ENCODE results near the gene C6orf89. TPM values are rescaled to one million over a fixed set of nuclear protein-coding genes. Genes with fewer than 3 reads are reported as not detected.
"Not testable (repeated sequence)": the region's sequence is repeated elsewhere in the genome, so short reads cannot be mapped to it uniquely, and the experiment has no call there.

The C6orf89 gene
- total RNA-seq, 4 donors from 2014 or later: 18.6 to 34.9 (median 23.1) TPM

DNA sequence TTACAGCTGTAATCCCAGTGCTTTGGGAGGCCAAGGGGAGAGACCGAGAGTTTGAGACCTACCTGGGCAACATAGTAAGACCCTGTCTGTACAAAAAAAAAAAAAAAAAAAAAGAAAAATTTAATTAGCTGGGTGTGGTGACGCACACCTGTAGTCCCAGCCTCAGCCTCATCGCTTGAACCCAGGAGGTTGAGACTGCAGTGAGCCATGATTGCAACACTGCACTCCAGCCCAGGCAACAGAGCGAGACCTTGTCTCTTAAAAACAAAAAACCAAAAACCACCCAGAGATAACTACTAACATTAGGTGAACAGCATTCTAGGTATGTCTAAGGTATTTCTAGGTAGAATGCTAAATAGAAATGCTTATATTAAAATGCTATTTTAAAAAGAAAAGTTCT is 47.8 kb downstream of the C6orf89 start:
- 81 to 96% methylated on average over 4 of the region's 4 CpGs for WGBS, 2 donors
- no peaks in the 10 kb centered on the region for H3K36me3 ChIP-seq
- TF ChIP-seq POLR2A (IDR thresholded peaks at IDR 0.05) (no peak), CTCF (IDR thresholded peaks at IDR 0.05) (no peak)
- peaks cover 0 to 16% (median 0%) of the 10 kb centered on the region in 3 donors for H3K4me1 ChIP-seq
- intact Hi-C loops (cut with DNase I): no loop called here
- DNase-seq: no peak
- no peaks in the 10 kb centered on the region for H3K9me3 ChIP-seq
- no peak overlapping the region for H3K4me3 ChIP-seq
- no peak overlapping the region for H3K27ac ChIP-seq
- H3K27me3 ChIP-seq: no peaks in the 10 kb centered on the region

DNA sequence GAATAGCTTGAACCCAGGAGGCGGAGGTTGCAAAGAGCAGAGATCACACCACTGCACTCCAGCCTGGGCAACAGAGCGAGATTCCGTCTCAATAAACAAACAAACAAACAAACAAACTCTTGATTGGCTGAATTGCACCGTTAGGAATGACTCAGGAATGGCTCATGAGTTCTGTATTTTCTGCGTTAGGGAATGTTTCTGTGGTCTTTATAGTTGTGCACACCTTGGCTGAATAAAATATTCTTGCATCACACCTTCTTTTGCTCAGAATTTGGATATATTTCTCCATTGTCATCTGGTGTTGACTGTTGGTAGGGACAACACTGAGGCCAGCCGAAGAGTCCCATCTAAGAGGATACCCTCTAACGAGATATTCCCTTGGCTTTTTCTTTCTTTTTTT is 49.1 kb downstream of the C6orf89 start:
- no peak overlapping the region for H3K4me3 ChIP-seq
- H3K4me1 ChIP-seq: peaks cover 0 to 4% (median 0%) of the 10 kb centered on the region in 3 donors
- intact Hi-C loops (cut with DNase I): no loop called here
- WGBS, 2 donors: 68 to 81% methylated on average over 7 of the region's 7 CpGs
- DNase-seq: no peak
- TF ChIP-seq POLR2A (IDR thresholded peaks at IDR 0.05): no peak
- TF ChIP-seq CTCF (IDR thresholded peaks at IDR 0.05): no peak
- H3K36me3 ChIP-seq: no peaks in the 10 kb centered on the region
- no peaks in the 10 kb centered on the region for H3K9me3 ChIP-seq
- peaks cover 0 to 6% (median 0%) of the 10 kb centered on the region in 4 donors for H3K27me3 ChIP-seq
- H3K27ac ChIP-seq: no peak overlapping the region

- no peak for DNase-seq
- no peak overlapping the region for H3K27ac ChIP-seq
- TF ChIP-seq CTCF (IDR thresholded peaks at IDR 0.05) (no peak), POLR2A (IDR thresholded peaks at IDR 0.05) (no peak)
- intact Hi-C loops (cut with DNase I): no loop called here
- 94 to 96% methylated on average over 3 to 5 of the region's 5 CpGs for WGBS, 2 donors
- peaks cover 0 to 8% (median 0%) of the 10 kb centered on the region in 4 donors for H3K27me3 ChIP-seq
- H3K4me3 ChIP-seq: no peak overlapping the region
- H3K36me3 ChIP-seq: no peaks in the 10 kb centered on the region
- no peaks in the 10 kb centered on the region for H3K9me3 ChIP-seq
- H3K4me1 ChIP-seq: no peaks in the 10 kb centered on the region
Observed at GRCh38 chr6:36936824-36937223, 51.1 kb downstream of the C6orf89 start.

DNA sequence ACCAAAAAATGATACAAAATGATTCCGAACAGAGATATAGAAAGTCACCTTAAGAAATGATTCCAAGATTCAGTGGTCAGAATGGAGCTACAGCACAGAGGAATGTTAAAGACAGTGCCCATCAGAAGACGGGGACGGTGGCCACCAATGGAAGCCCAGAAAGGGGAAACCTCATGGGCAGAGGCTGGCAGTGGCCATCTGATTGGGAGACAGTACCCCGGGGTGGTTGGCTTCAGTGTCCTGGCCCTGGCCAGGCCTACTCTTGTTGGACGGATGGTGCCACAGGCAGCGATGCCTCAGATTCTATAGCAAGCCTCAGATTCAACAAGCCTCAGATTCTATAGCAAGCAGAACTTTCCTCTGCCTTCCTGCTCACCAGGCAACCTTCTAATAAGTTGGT is 52.1 kb downstream of the C6orf89 start:
- Histone ChIP-seq H3K4me3 (no peak overlapping the region), H3K27me3 (peaks cover 0 to 8% (median 0%) of the 10 kb centered on the region in 4 donors), H3K27ac (no peak overlapping the region), H3K4me1 (no peaks in the 10 kb centered on the region), H3K9me3 (no peaks in the 10 kb centered on the region), H3K36me3 (no peaks in the 10 kb centered on the region)
- no peak for DNase-seq
- 89 to 91% methylated on average over 6 of the region's 6 CpGs for WGBS, 2 donors
- no peak for TF ChIP-seq CTCF (IDR thresholded peaks at IDR 0.05)
- no peak for TF ChIP-seq POLR2A (IDR thresholded peaks at IDR 0.05)
- intact Hi-C loops (cut with DNase I): no loop called here

DNA sequence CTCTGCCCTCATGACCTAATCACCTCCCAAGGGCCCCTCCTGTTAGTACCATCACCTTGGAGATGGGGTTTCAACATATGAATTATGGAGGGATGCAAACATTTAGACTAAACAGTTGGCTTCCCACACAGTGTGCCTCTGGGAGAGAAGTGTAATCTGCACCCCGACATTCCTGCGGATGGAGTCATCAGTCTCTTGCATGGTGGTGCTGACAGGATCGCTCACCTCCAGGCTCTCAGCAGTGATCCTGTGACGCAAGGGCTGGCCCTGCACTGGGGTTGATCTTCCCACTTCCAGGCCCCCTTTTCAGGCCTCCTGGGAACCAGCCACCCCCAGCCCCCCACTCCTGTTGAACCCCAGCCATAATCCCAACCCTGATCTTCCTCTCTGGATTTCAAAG is 52.8 kb downstream of the C6orf89 start:
- Histone ChIP-seq H3K4me3 (no peak overlapping the region), H3K4me1 (no peaks in the 10 kb centered on the region), H3K9me3 (no peaks in the 10 kb centered on the region), H3K27ac (no peak overlapping the region), H3K27me3 (peaks cover 0 to 8% (median 0%) of the 10 kb centered on the region in 4 donors), H3K36me3 (no peaks in the 10 kb centered on the region)
- intact Hi-C loops (cut with DNase I): no loop called here
- no peak for DNase-seq
- 65 to 73% methylated on average over 2 to 4 of the region's 4 CpGs for WGBS, 2 donors
- TF ChIP-seq POLR2A (IDR thresholded peaks at IDR 0.05) (no peak), CTCF (IDR thresholded peaks at IDR 0.05) (no peak)

GRCh38 chr6:36939005-36939404 is 53.3 kb downstream of the C6orf89 start:
- H3K9me3 ChIP-seq; DNase-seq; H3K36me3 ChIP-seq; H3K27me3 ChIP-seq; H3K27ac ChIP-seq; H3K4me1 ChIP-seq; H3K4me3 ChIP-seq; intact Hi-C loops (cut with DNase I): not testable (repeated sequence)
- 94 to 97% methylated on average over 1 to 2 of the region's 5 CpGs for WGBS, 2 donors

Measured in esophagus squamous epithelium (tissue), 5 donors.